Measurements from ENCODE around the gene TCERG1.
"Not testable (repeated sequence)": the region's sequence is repeated elsewhere in the genome, so short reads cannot be mapped to it uniquely, and the experiment has no call there.

The TCERG1 gene

DNA sequence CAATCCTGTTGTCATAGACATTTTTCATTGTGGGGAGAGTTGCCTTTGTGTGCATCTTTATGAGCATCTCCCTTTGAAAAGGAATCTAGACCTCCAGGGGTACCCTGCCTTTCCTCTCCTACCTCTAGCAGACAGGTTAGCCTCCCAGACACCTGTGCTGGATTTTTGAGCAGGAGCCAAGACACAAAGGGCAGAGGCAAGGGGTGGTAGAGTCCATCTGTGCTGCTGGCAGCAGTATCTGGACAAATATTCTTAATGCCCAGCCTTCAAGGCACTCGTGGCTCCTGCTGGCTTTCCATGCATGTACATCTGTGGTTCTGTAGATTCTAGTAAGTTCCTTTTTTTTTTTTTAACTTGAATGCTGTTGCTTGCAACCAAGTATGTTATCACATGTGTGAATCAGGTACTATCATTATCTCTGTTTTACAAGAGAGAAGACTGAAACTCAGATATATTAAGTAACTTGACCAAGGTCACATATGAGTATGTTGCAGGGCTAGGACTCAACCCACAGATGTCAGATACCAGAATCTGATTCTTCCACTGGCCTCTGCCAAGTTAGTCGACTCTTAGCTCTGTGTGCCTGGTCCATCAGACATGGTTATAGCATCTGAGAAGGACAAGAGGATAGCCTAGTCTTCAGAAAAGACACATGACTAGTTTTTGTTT is 101.8 kb downstream of the TCERG1 start:
- Histone ChIP-seq H3K36me3 (ENCODE audit: control insufficient read depth in 1 of 2, insufficient read depth in 2 of 2, low read length in 2 of 2) (no peaks in the 10 kb centered on the region), H3K27me3 (ENCODE audit: low read depth, low read length) (no peaks in the 10 kb centered on the region), H3K4me1 (ENCODE audit: control insufficient read depth in 1 of 2, insufficient read depth in 2 of 2, low read length in 2 of 2) (no peaks in the 10 kb centered on the region), H3K4me3 (ENCODE audit: low read depth in 1 of 2, low read length in 2 of 2) (no peak overlapping the region), H3K9me3 (ENCODE audit: control insufficient read depth in 1 of 2, low read length in 2 of 2) (no peaks in the 10 kb centered on the region), H3K27ac (ENCODE audit: low read length) (no peak overlapping the region)

DNA sequence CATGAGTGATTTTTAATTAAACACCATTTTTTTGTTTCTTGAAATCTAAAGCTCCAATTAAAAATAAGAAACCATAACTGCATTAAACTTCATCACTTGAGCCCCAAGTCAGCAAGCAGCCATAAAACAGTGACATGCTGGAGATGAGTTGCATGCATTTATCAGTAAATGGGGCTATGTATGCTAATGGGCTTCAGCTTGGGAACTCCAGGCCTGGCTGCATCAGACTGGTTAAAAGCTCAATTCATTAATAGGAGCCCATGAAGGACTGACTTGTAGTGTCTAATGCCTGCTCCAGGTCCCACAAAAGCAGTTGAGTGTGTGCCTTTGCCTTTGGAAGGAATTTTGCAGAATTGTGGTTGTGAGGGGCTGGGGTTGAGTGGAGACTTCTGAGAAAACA is 102.5 kb downstream of the TCERG1 start:
- Histone ChIP-seq H3K4me3 (ENCODE audit: low read depth in 1 of 2, low read length in 2 of 2) (no peak overlapping the region), H3K4me1 (ENCODE audit: control insufficient read depth in 1 of 2, insufficient read depth in 2 of 2, low read length in 2 of 2) (no peaks in the 10 kb centered on the region), H3K36me3 (ENCODE audit: control insufficient read depth in 1 of 2, insufficient read depth in 2 of 2, low read length in 2 of 2) (no peaks in the 10 kb centered on the region), H3K27ac (ENCODE audit: low read length) (no peak overlapping the region), H3K9me3 (ENCODE audit: control insufficient read depth in 1 of 2, low read length in 2 of 2) (no peaks in the 10 kb centered on the region), H3K27me3 (ENCODE audit: low read depth, low read length) (no peaks in the 10 kb centered on the region)

DNA sequence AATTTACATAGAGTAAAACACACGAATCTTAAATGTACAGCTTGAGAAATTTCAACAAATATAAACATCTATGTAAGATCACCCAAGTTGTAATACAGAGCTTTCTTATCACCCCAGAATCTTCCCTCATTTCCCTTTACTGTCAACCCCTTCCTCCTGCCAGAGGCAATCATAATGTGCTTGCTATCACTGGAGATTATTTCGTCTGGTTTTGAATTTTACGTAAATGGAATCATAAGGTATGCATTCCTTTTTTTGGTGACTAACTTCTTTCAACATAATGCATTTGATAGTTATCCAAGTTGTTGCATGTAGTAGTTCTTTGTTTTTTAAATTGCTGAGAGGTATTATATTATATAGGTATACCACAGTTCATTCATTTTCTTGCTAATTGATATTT is 106.3 kb downstream of the TCERG1 start:
- no peaks in the 10 kb centered on the region for H3K36me3 ChIP-seq (ENCODE audit: control insufficient read depth in 1 of 2, insufficient read depth in 2 of 2, low read length in 2 of 2)
- no peaks in the 10 kb centered on the region for H3K4me1 ChIP-seq (ENCODE audit: control insufficient read depth in 1 of 2, insufficient read depth in 2 of 2, low read length in 2 of 2)
- H3K4me3 ChIP-seq (ENCODE audit: low read depth in 1 of 2, low read length in 2 of 2), result no peak overlapping the region
- no peak overlapping the region for H3K27ac ChIP-seq (ENCODE audit: low read length)
- no peaks in the 10 kb centered on the region for H3K27me3 ChIP-seq (ENCODE audit: low read depth, low read length)
- H3K9me3 ChIP-seq (ENCODE audit: control insufficient read depth in 1 of 2, low read length in 2 of 2), result no peaks in the 10 kb centered on the region

- not testable (repeated sequence) for H3K27me3 ChIP-seq (ENCODE audit: low read depth, low read length); H3K9me3 ChIP-seq (ENCODE audit: control insufficient read depth in 1 of 2, low read length in 2 of 2); H3K27ac ChIP-seq (ENCODE audit: low read length); H3K4me3 ChIP-seq (ENCODE audit: low read depth in 1 of 2, low read length in 2 of 2); H3K36me3 ChIP-seq (ENCODE audit: control insufficient read depth in 1 of 2, insufficient read depth in 2 of 2, low read length in 2 of 2); H3K4me1 ChIP-seq (ENCODE audit: control insufficient read depth in 1 of 2, insufficient read depth in 2 of 2, low read length in 2 of 2)
These were observed 109.8 kb downstream of the TCERG1 start for GRCh38 chr5:146556884-146557283.

- no peaks in the 10 kb centered on the region for H3K9me3 ChIP-seq (ENCODE audit: control insufficient read depth in 1 of 2, low read length in 2 of 2)
- no peaks in the 10 kb centered on the region for H3K4me1 ChIP-seq (ENCODE audit: control insufficient read depth in 1 of 2, insufficient read depth in 2 of 2, low read length in 2 of 2)
- no peak overlapping the region for H3K4me3 ChIP-seq (ENCODE audit: low read depth in 1 of 2, low read length in 2 of 2)
- no peak overlapping the region for H3K27ac ChIP-seq (ENCODE audit: low read length)
- no peaks in the 10 kb centered on the region for H3K27me3 ChIP-seq (ENCODE audit: low read depth, low read length)
- H3K36me3 ChIP-seq (ENCODE audit: control insufficient read depth in 1 of 2, insufficient read depth in 2 of 2, low read length in 2 of 2), result no peaks in the 10 kb centered on the region
These were observed 113.2 kb downstream of the TCERG1 start for GRCh38 chr5:146560205-146560812.
